Osteoblast (primary cell): ENCODE results near the gene ADAMTSL1. TPM values are rescaled to one million over a fixed set of nuclear protein-coding genes. Genes with fewer than 3 reads are reported as not detected.

Source experiments
- DNase-seq: peaks from one replicate; pipeline ENCODE4 v3.0.0; 2011; ENCODE audit warnings: low spot score, mixed read lengths; ENCODE audit not compliant: insufficient read length; ENCODE audit errors: missing footprints
- H2AFZ ChIP-seq: 2 replicates; pipeline ENCODE4 v1.6.0; 2011; ENCODE audit warnings: mild to moderate bottlenecking, low read length
- H3K27ac ChIP-seq: 2 replicates; pipeline ENCODE4 v1.5.1; 2011; ENCODE audit warnings: mild to moderate bottlenecking, low read depth, low read length, moderate library complexity
- H3K27me3 ChIP-seq: 2 replicates; pipeline ENCODE4 v1.6.0; 2012; ENCODE audit warnings: mild to moderate bottlenecking, control low read depth, inconsistent platforms, low read length, moderate library complexity; ENCODE audit not compliant: insufficient read depth
- H3K36me3 ChIP-seq: 2 replicates; pipeline ENCODE4 v1.5.1; 2011; ENCODE audit warnings: mild to moderate bottlenecking, low read length, control low read depth, moderate library complexity; ENCODE audit not compliant: insufficient read depth
- H3K4me1 ChIP-seq: 2 replicates; pipeline ENCODE4 v1.5.1; 2011; ENCODE audit warnings: mild to moderate bottlenecking, low read length, control low read depth, moderate library complexity; ENCODE audit not compliant: insufficient read depth
- H3K4me2 ChIP-seq: 2 replicates; pipeline ENCODE4 v1.6.0; 2011; ENCODE audit warnings: mild to moderate bottlenecking, low read length; ENCODE audit not compliant: insufficient read depth
- H3K4me3 ChIP-seq: fragments of 200-600 bp; sonication (generic); 3 replicates; pipeline ENCODE4 v1.5.1; 2012; ENCODE audit warnings: mild to moderate bottlenecking, low read length, inconsistent platforms; ENCODE audit not compliant: insufficient read depth
- H3K79me2 ChIP-seq: 2 replicates; pipeline ENCODE4 v1.6.0; 2012; ENCODE audit warnings: mild to moderate bottlenecking, low read length, control low read depth, inconsistent platforms; ENCODE audit not compliant: insufficient read depth
- H3K9me3 ChIP-seq: 2 replicates; pipeline ENCODE4 v1.5.1; 2011; ENCODE audit warnings: low read depth, low read length, control low read depth
- H4K20me1 ChIP-seq: 2 replicates; pipeline ENCODE4 v1.6.0; 2012; ENCODE audit warnings: mild to moderate bottlenecking, low read length, control low read depth; ENCODE audit not compliant: insufficient read depth
- total RNA-seq: library from RNA; depleted of rRNA; stranded (reverse); fragments of >200 nt; gene quantifications from 2 replicates; pipeline ENCODE4 v1.2.3, GENCODE V29; 2012
- TF ChIP-seq, protein P1 (sequence below): IDR thresholded peaks from 2 replicates; pipeline ENCODE4 v1.5.1; 2011; ENCODE audit warnings: mild to moderate bottlenecking, low read depth, low read length, moderate library complexity; ENCODE audit errors: extremely low read depth

The ADAMTSL1 gene
- total RNA-seq, 1 donor: 54.3 TPM

DNA sequence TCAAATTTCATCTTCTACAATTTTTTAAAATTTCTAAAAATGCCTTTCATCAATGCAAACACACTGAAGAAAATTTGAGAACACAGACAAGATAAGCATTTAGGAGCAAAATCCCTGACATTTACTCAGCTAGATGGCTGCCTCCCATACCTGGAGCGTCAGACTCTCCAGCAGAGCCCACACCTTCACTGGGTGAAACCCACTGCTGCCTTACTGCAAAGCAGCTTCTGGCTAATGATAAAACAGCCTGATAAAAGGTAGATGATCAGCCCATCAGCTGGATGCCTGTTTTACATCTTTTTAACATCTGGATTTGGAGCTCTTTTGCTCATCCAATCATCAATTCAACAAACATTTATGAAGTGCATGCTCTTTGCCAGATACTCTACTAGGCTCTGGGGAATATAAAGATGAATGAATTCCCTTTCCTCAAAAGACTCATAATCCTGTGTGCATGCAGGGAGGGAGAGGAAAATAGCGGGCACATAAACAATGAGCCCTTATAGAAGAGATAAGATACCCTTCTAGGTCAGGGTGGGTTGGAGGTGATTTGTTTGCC lies 287.9 kb downstream of the ADAMTSL1 start:
- H3K79me2 ChIP-seq: no peaks in the 10 kb centered on the region
- no peaks in the 10 kb centered on the region for H3K27me3 ChIP-seq
- peaks cover 49% of the 10 kb centered on the region for H3K36me3 ChIP-seq
- H2AFZ ChIP-seq: no peak overlapping the region
- no peaks in the 10 kb centered on the region for H3K4me1 ChIP-seq
- H3K4me2 ChIP-seq: no peak overlapping the region
- no peak overlapping the region for H3K4me3 ChIP-seq
- no peaks in the 10 kb centered on the region for H3K9me3 ChIP-seq
- no peaks in the 10 kb centered on the region for H4K20me1 ChIP-seq
- no peak overlapping the region for H3K27ac ChIP-seq
- no peak for DNase-seq
- TF ChIP-seq, protein P1, sequence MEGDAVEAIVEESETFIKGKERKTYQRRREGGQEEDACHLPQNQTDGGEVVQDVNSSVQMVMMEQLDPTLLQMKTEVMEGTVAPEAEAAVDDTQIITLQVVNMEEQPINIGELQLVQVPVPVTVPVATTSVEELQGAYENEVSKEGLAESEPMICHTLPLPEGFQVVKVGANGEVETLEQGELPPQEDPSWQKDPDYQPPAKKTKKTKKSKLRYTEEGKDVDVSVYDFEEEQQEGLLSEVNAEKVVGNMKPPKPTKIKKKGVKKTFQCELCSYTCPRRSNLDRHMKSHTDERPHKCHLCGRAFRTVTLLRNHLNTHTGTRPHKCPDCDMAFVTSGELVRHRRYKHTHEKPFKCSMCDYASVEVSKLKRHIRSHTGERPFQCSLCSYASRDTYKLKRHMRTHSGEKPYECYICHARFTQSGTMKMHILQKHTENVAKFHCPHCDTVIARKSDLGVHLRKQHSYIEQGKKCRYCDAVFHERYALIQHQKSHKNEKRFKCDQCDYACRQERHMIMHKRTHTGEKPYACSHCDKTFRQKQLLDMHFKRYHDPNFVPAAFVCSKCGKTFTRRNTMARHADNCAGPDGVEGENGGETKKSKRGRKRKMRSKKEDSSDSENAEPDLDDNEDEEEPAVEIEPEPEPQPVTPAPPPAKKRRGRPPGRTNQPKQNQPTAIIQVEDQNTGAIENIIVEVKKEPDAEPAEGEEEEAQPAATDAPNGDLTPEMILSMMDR: no peak

DNA sequence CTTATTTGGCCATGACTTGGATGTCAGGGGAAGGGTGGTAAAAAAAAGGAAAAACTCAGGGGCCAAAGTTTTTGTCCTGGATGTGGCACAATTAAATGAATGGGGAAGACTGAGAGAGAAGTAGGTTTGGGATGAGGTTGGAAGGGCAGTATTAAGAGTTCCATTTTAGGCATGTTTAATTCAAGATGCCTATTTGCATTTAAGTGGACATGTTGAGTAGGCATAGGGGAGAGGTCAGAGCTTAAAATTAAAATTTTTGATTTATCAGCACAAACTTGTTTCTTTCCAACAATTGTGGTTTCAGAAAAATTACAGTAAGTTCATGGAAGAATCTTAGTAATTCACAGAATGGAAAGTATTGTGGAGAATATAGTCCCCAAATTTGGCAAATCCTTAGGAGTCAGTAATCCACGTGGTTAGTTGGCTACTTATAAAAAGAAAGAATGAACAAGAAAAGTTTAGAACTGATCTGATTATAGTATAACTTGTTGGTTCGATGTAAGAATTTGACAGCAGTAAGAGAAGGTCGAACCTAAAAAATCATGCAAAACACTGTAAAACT lies 293.1 kb downstream of the ADAMTSL1 start:
- H3K4me2 ChIP-seq: no peak overlapping the region
- TF ChIP-seq, protein P1: no peak
- no peaks in the 10 kb centered on the region for H3K79me2 ChIP-seq
- H3K27me3 ChIP-seq: no peaks in the 10 kb centered on the region
- H3K36me3 ChIP-seq: peaks cover 49% of the 10 kb centered on the region
- DNase-seq: no peak
- H3K4me3 ChIP-seq: no peak overlapping the region
- no peaks in the 10 kb centered on the region for H3K4me1 ChIP-seq
- H3K27ac ChIP-seq: no peak overlapping the region
- H2AFZ ChIP-seq: no peak overlapping the region
- H3K9me3 ChIP-seq: no peaks in the 10 kb centered on the region
- H4K20me1 ChIP-seq: no peaks in the 10 kb centered on the region

DNA sequence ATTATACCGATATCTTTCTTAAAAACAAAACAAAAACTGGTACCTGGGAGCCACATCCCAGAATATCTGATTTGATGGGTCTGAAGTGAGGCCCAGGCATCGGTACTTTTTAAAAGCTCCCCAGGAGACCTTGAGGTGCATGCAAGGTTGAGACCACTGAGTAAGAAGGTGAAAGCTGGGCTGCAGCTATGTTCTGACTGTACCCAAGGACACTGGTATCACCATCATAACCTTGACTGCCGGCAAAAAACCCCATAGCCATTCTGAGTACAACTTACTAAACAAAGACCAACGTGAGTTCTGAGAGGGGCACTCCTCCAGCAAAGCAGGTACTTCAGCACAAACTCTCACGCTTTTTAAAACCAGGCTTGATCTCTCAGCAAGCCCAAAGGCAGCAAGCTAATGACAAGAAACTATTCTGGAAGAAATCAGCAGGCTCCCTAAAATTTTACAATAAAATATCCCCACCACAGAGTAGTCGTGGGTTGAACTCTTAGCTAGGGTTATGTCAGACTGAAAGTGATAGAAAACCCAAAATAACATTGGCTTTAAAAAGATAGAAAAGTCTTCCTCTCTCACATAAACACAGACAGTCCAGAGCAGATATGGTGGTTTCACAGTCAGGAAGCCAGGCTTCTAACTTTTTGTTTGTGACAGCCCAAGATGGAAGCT lies 295.1 kb downstream of the ADAMTSL1 start:
- H3K27me3 ChIP-seq: no peaks in the 10 kb centered on the region
- H4K20me1 ChIP-seq: no peaks in the 10 kb centered on the region
- no peak for DNase-seq
- H3K4me3 ChIP-seq: no peak overlapping the region
- no peaks in the 10 kb centered on the region for H3K79me2 ChIP-seq
- no peaks in the 10 kb centered on the region for H3K4me1 ChIP-seq
- H3K27ac ChIP-seq: no peak overlapping the region
- TF ChIP-seq, protein P1: no peak
- no peak overlapping the region for H2AFZ ChIP-seq
- H3K4me2 ChIP-seq: no peak overlapping the region
- no peaks in the 10 kb centered on the region for H3K9me3 ChIP-seq
- H3K36me3 ChIP-seq: peaks cover 67% of the 10 kb centered on the region

DNA sequence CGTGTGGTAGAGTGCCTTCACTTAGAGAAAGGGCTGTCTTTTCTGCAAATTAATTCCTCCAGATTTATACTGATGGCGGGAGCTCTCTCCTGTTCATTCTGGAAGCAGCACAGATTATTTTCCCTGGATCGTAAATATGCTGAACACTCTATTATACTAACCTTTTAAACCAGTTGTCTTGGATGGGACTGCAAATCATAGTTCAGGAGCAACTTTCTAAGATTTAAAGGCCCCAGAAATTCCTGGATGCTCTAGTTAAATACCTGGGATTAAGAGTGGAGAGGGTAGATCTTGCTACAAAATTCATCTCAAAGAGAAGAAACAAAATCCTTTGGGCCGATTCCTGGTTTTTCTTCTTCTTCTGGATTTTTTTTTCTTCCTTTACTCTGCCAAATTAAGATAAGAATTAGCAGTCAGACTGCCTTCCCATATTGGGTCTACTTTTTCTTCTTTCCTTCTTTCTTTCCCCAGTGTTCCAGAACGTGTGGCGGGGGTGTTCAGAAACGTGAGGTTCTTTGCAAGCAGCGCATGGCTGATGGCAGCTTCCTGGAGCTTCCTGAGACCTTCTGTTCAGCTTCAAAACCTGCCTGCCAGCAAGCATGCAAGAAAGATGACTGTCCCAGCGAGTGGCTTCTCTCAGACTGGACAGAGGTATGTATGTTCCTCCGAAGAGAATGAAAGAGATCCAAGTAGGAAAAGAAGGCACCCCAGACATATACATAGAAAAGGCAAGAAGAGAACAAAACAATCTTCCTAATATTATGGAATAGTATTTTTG lies 296.4 kb downstream of the ADAMTSL1 start:
- H3K27me3 ChIP-seq: no peaks in the 10 kb centered on the region
- H4K20me1 ChIP-seq: no peaks in the 10 kb centered on the region
- no peak overlapping the region for H3K4me3 ChIP-seq
- TF ChIP-seq, protein P1: no peak
- H3K9me3 ChIP-seq: no peaks in the 10 kb centered on the region
- H3K79me2 ChIP-seq: no peaks in the 10 kb centered on the region
- no peak overlapping the region for H2AFZ ChIP-seq
- no peak overlapping the region for H3K27ac ChIP-seq
- no peaks in the 10 kb centered on the region for H3K4me1 ChIP-seq
- no peak for DNase-seq
- H3K36me3 ChIP-seq: peaks cover 73% of the 10 kb centered on the region
- no peak overlapping the region for H3K4me2 ChIP-seq
